Medulla oblongata (tissue), 1 donor: ENCODE results near the gene DVL3.
A peak's percentile ranks its signal among the peaks of the same experiment; 100 is the strongest.

Experiments used
- DNase-seq: peaks from one replicate; pipeline ENCODE4 v3.0.0-alpha.2; 2015; ENCODE audit errors: extremely low spot score

Gene DVL3

DNA sequence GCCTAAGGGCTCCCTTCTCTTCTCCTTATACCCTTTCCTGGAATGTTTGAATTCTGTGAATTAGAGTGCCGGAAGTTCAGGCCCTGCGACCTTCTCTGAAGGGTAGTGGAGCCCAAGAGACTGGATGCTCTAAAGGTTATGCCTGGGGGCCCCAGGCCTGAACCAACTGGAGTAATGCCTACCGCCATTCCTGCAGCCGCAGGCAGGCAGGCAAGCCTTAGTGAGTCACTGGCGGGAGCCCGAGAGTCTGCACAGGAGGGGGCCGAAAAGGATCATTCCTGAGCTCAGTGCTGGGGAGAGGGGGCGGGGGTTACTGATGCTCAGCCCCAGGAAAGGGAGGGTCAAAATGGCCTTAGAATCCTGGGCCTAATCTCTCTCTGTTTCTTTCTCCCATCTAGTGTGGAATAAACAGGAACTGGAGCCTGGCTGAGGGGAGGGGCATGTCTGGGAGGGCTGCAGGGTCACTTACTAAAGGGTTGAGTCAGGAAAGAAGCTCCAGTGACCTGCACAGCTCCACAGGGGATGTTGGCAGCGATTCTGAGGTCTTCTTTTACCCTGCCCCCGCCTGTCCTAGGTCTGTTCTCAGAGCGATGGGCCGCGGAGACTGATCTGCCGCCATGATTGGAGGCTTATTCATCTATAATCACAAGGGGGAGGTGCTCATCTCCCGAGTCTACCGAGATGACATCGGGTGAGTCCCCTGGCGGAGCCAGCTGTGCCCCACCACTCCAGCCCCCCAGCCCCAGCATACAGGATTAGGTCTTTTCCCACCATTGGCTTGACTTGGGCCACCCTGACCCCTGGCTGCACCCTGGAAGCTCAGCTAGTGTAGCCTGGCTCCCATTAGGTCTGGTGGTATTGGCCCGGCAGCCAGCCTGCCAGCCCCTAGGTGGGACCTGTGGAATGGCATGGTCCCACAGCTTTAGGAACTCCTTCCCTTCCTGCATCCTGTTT, 21.5 kb downstream of the DVL3 start:
- peak; percentile 55 for DNase-seq

DNA sequence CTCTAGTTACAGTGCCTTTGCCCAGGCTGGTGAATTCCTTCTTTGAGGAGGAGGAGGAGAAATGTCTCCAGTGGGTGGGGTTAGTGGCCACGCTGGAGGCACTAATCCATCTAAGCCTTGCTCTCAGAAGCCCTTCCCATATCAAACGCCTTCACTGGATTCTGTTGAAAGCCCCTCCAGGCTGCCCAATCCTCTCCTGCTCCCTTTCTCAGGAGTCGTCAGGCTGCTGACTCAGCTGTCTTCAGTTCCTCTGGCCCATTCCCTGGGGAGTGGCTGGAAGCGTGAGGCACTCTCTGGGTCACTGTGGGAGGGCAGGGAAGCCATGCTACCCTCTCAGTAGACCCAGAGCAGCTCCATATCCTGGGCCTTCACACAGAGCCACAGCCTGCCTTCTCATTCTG, 22.2 kb downstream of the DVL3 start:
- DNase-seq: no peak

DNA sequence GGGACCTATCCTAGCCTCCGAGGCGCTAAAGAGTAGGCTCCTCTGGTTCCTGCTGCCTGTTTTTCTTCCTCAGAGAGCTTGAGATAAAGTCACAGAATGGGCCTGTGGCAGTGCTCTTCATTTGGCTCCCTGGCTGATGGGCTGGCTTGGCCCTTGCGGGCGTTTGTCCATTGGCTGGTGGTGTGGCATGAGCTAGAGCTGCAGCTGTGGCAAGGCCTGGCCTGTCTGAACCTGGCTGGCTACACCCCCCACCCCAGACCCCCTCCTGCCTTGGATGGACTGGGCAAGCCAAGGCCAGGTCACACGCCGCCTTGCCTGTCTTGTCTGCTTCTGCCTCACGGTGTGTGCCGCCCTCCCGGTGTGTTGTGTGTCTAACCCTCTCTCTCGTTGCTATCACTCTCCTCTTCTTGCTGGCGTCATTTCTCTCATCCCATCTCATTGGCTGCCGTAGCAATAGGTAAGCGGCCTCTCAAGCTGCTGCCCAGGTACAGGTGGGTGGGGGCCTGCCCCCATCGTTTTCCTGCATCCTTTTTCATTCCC, 22.7 kb downstream of the DVL3 start:
- no peak for DNase-seq

DNA sequence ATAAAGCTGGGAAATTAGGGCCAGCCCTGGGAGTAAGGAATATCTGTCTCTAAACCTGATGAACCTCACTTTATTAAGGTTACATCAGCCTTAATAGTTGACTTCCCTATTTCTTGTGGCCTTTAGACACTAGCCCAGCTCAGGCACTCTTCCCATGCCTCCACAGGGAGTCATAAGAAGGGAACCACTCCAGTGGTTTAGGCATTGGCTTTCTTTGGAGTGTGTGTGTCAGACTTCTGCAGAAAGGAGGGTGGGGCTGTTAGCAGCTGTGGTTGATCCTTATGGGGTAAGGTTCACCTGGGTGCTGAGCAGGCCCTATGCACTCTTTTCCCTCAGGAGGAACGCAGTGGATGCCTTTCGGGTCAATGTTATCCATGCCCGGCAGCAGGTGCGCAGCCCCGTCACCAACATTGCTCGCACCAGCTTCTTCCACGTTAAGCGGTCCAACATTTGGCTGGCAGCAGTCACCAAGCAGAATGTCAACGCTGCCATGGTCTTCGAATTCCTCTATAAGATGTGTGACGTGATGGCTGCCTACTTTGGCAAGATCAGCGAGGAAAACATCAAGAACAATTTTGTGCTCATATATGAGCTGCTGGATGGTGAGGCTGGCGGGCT, 23.5 kb downstream of the DVL3 start:
- DNase-seq: no peak

DNA sequence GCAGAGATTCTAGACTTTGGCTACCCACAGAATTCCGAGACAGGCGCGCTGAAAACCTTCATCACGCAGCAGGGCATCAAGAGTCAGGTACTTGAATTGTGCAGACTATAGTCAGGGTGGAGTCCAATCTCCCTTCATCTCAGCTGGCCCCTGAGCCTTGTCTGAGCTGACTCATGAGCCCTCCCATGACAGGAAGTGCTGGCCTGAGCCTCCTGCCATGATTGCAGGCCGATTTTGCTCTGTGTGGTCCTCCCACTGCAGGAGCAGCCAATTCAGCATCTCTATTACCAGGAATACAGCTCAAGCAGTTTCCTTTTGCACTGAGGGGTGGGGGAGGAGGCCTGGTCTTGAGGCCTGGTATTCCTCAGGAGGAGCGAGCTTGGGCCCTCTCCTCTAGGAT, 25.0 kb downstream of the DVL3 start:
- DNase-seq: no peak

GRCh38 chr3:184181596-184181995, 26.4 kb downstream of the DVL3 start:
- DNase-seq: no peak

DNA sequence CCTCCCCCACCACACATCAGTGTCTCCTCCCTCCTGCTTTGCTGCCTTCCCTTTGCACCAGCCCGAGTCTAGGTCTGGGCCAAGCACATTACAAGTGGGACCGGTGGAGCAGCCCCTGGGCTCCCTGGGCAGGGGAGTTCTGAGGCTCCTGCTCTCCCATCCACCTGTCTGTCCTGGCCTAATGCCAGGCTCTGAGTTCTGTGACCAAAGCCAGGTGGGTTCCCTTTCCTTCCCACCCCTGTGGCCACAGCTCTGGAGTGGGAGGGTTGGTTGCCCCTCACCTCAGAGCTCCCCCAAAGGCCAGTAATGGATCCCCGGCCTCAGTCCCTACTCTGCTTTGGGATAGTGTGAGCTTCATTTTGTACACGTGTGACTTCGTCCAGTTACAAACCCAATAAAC, 28.5 kb downstream of the DVL3 start:
- DNase-seq: no peak

DNA sequence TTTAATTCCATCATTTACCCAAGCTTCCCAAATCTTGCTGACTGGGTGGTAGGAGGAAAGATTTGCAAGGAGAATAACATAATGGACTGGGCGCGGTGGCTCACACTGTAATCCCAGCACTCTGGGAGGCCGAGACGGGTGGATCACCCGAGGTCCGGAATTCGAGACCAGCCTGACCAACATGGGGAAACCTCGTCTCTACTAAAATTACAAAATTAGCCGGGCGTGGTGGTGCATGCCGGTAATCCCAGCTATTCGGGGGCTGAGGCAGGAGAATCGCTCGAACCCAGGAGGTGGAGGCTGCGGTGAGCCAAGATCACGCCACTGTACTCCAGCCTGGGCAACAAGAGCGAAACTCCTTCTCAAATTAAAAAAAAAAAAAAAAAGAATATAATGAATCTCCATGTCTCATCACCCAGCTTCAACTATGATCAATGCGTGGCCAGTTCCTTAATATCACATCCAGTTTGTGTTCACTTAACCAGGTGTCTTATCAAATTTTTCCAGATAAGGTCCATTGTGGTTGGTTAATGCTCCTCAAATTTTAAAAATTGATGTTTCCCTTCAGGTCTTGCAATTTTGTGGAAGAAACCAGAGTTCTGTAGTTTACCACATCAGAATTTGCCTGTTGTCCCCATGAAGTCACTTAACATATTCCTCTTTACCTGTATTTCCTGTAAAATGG, 29.5 kb downstream of the DVL3 start:
- no peak for DNase-seq

GRCh38 chr3:184185461-184186183, 30.4 kb downstream of the DVL3 start:
- peak; percentile 99 for DNase-seq

DNA sequence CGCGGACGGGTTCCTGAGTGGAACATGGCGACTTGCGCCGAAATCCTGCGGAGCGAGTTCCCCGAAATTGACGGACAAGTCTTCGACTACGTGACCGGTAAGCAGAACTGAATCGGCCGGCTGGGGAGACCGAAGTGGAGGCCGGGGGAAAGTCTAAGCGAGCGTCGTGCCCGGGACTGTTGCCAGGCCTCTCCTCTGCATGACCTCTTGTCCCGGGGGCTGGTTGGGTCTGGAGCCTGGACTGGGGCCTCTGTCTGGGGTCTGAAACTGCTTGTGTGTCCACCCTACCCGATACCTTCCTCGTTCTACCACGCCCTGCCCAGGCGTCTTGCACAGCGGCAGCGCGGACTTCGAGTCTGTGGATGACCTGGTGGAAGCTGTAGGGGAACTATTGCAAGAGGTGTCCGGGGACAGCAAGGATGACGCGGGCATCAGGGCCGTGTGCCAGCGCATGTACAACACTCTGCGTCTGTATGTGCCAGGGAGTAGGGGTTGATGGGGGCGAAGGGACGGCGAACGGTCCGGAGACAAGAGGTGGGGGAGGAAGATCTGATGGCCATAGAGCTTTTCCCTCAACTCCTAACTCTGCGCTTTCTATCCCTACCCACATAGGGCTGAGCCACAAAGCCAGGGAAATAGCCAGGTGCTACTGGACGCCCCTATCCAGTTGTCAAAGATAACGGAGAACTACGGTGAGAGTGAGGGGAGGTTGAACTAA, 31.2 kb downstream of the DVL3 start, which contains the start of gene ABCF3:
ABCF3 (plus strand) TSS at position 16 of the 718 bp plus-strand sequence; CDS start at position 25, 9 bp downstream.
- no peak for DNase-seq

- DNase-seq: no peak
Measured at GRCh38 chr3:184186902-184187207, 31.7 kb downstream of the DVL3 start.

DNA sequence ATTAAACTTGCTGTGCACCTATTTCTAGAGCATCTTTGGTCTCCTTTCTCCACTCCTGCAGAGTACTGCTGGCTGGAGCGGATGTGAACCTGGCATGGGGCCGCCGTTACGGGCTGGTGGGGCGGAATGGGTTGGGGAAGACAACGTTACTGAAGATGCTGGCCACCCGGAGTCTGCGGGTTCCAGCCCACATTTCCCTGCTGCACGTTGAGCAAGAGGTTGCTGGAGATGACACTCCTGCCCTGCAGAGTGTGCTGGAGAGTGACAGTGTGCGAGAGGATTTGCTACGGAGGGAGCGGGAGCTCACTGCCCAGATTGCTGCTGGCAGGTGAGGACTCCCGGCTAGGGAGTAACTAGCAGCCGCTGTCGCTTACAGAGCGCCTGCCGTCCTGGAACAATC, 32.9 kb downstream of the DVL3 start:
- DNase-seq: no peak

GRCh38 chr3:184189421-184189820, 34.2 kb downstream of the DVL3 start:
- DNase-seq: no peak

DNA sequence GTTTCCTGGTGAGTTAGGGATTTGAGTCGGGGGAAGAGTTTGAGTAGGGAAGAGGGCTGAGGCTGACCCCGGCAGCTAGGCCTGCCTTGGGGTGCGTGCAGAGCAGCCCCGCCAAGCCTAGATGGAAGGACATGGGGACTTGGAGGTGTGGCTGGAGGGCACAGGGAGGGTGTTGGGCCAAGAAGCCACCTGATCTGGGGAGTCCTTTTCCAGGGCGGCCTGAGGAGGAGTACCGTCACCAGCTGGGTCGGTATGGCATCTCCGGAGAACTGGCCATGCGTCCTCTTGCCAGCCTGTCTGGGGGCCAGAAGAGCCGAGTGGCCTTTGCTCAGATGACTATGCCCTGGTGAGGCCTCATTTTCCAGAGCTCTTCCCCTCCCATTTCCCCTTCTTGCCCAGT, 37.7 kb downstream of the DVL3 start:
- no peak for DNase-seq

DNA sequence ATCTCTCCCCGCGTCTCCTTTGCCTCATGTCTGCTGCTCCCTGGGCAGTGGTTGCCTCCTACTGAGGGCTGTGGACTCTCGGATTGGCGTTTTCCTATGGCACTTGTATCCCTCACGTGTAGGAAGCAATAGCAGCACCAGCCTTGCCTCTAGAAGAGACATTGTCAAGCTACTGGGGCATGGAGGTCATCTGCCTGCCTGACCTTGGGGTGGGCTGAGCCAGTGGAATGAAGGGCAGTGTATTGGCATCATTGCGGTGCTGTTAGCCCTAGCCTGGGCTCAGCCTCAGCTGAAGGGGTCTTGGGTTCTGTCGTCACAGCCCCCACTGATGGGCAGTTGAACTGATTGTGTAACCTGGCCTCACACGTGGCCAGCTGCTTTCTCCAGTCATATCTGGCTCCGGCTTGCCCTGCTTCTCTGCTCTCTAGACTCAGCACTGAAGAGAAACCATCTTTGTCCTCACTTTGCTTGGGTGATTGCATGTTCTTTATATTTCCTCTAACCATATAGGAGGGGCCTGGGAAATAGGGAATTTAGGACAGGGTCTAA, 38.9 kb downstream of the DVL3 start:
- no peak for DNase-seq

DNA sequence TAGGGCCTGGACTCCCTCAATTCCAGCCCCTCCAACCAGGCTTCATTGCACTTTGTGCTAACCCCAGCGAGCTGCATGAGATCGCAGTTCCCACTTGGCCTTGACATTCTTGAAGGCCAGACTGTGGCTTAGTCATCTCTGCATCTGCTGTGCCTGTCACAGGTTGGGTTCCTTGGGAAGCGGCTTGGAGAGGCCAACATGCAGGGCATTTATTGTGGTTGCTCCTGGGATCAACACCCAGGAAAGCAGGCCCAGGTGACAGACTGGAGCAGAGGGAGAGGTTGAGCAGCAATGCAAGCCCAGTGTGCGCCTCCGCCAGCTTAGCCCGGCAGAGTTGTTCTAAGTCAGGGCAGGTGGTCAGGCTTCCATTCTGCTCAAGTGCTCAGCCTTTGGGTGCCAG, 41.4 kb downstream of the DVL3 start:
- DNase-seq: no peak

DNA sequence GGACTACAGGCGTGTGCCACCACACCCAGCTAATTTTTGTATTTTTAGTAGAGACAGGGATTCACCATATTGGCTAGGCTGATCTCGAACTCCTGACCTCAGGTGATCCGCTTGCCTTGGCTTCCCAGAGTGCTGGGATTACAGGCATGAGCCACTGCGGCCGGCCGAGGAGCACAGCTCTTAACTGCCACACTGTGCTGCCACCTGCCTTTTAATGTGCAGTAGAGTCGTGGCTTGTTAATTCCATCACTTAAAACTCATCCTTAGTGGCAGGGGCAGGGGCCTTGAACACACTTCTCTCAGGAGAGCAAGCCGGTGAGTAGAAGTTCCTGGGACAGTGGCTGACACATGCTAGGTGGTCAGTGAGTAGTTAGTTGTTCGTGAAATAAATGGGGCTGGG, 43.3 kb downstream of the DVL3 start:
- DNase-seq: no peak

DNA sequence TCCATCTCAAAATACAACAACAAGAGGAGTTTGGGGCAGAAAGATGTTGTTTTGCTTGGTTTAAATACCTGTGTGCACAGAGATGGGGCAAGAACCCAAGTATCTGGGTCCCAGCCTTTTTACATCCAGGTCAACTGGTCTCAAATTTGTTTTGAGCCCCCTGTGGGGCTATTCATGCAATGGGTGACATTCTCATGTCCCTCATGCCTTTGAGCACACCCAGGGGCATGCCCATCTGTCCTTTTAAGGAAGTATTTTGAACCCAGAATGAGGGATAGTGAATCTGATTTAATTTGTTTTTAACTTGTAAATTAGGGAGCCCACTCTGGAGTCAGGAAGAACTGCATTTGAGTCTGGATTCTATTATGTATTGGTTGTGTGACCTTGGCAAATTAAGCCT, 45.6 kb downstream of the DVL3 start:
- no peak for DNase-seq

- DNase-seq: no peak
Measured at GRCh38 chr3:184203526-184203925, 48.3 kb downstream of the DVL3 start.

DNA sequence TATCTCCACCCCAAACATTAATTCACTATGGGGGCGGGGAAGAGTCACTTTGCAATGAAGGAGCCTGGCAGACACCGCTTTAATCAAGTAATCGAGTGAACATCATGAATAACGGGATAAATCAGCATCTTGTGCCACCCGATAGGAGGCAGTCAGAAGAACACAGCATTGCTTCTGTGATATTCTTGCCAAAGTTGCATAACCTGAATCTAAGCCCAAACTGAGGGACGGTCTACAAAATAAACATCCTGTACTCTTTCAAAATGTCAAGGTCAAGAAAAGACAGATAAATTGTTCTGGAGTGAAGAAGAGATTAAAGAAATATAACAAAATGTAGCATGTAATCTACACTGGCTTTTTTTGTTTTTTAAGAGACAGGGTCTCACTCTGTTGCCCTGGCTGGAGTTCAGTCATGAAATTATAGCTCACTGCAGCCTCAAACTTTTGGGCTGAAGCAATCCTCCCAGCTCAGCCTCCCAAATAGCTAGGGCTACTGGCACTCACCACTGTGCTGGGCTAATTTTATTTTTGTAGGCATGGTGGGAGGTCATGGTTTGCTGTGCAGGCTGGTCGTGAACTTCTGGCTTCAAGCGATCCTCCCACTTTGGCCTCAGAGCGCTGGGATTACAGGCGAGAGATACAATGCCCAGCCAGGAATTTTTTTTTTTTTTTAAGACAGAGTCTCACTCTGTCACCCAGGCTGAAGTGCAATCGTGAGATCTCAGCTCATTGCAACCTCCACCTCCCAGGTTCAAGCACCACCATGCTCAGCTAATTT, 54.2 kb downstream of the DVL3 start:
- DNase-seq: no peak
